LNCaP clone FGC (cell line): Measurements from ENCODE around the gene HHIPL2.

Experiments used
- DNase-seq: peaks from one replicate; pipeline ENCODE4 v3.0.0-alpha.2; 2011; ENCODE audit warnings: low read depth
- H3K4me3 ChIP-seq: 2 replicates; pipeline ENCODE4 v1.5.1; 2011; ENCODE audit warnings: mild to moderate bottlenecking, low read depth, low read length, control low read depth
- TF ChIP-seq, protein P1 (sequence below): IDR thresholded peaks from 2 replicates; pipeline ENCODE4 v1.5.1; 2012; ENCODE audit warnings: mild to moderate bottlenecking; ENCODE audit not compliant: control insufficient read depth, insufficient read depth; ENCODE audit errors: extremely low read depth

HHIPL2 gene

DNA sequence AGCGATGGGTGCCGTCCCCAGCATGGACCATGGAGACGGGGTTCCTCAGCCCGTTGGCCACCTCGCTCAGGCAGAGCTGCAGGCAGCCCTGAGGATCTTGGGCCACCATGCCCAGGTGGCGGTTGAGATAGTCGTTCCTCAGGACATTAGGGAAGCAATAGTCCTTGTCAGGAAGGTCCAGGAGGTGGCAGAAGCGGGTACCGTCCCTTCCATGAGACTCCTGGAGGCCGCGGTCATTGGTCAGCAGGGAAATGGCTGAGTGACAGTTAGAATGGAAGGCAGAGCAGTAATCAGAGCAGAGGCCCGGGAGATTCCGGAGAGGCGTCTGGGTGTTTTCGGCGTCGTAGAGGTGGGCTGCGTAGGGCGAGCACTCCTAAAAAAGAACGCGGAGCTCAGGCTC is 4.1 kb downstream of the HHIPL2 start:
- DNase-seq = no peak
- no peak overlapping the region for H3K4me3 ChIP-seq
- TF ChIP-seq, protein P1, sequence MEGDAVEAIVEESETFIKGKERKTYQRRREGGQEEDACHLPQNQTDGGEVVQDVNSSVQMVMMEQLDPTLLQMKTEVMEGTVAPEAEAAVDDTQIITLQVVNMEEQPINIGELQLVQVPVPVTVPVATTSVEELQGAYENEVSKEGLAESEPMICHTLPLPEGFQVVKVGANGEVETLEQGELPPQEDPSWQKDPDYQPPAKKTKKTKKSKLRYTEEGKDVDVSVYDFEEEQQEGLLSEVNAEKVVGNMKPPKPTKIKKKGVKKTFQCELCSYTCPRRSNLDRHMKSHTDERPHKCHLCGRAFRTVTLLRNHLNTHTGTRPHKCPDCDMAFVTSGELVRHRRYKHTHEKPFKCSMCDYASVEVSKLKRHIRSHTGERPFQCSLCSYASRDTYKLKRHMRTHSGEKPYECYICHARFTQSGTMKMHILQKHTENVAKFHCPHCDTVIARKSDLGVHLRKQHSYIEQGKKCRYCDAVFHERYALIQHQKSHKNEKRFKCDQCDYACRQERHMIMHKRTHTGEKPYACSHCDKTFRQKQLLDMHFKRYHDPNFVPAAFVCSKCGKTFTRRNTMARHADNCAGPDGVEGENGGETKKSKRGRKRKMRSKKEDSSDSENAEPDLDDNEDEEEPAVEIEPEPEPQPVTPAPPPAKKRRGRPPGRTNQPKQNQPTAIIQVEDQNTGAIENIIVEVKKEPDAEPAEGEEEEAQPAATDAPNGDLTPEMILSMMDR = 0 out of 2 replicates have a peak, but pooled peaks have one; percentile 11

DNA sequence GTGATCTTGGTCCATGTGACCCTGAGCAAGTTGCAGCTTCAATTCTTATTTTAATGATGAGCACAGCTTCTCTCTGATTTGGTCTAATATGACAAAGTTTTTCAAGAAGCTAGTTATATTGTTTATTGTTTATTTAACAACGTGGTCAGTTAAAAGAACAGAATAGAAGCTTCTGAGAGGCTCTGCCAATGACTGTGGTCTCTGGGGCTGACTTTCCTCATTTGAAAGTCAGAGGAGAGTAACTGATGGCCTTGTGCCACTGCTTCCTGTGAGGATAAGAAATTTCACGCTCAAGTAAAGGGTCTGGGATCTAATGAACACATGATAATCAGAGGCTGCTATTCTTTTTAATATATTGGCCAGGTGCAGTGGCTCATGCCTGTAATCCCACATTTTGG is 7.3 kb downstream of the HHIPL2 start:
- DNase-seq = no peak
- H3K4me3 ChIP-seq = no peak overlapping the region
- TF ChIP-seq, protein P1 = no peak

GRCh38 chr1:222539951-222540597 is 7.8 kb downstream of the HHIPL2 start:
- DNase-seq = no peak
- TF ChIP-seq, protein P1 = no peak
- no peak overlapping the region for H3K4me3 ChIP-seq

- TF ChIP-seq, protein P1 = no peak
- no peak for DNase-seq
- no peak overlapping the region for H3K4me3 ChIP-seq
Measured at GRCh38 chr1:222535455-222535854, 12.4 kb downstream of the HHIPL2 start.

- TF ChIP-seq, protein P1 = no peak
- no peak for DNase-seq
- H3K4me3 ChIP-seq = no peak overlapping the region
Measured at GRCh38 chr1:222530852-222531251, 17.1 kb downstream of the HHIPL2 start.

- TF ChIP-seq, protein P1 = no peak
- peak; percentile 33 for DNase-seq
- no peak overlapping the region for H3K4me3 ChIP-seq
Measured at GRCh38 chr1:222529916-222530315, 18.0 kb downstream of the HHIPL2 start.

GRCh38 chr1:222529181-222529580 is 18.7 kb downstream of the HHIPL2 start:
- DNase-seq = no peak
- TF ChIP-seq, protein P1 = no peak
- H3K4me3 ChIP-seq = no peak overlapping the region
